ENCODE data around the gene CASZ1. TPM values are rescaled to one million over a fixed set of nuclear protein-coding genes. Genes with fewer than 3 reads are reported as not detected.

Gene CASZ1
- total and polyA plus RNA-seq, 2 donors (not counting 3 experiments of a cell fraction or from before 2014, with no cell fraction given): 1.5 to 5.2 TPM

- Histone ChIP-seq H3K9me3 (replicated peaks; ENCODE audit: control insufficient read depth, insufficient read depth, low read length) (no peaks in the 10 kb centered on the region), H3K27me3 (ENCODE audit: control insufficient read depth in 2 of 2, insufficient read depth in 2 of 2, low read length in 2 of 2) (no peaks in the 10 kb centered on the region), H3K36me3 (ENCODE audit: control insufficient read depth in 2 of 2, extremely low read depth in 1 of 2, insufficient read depth in 2 of 2, low read length in 2 of 2) (no peaks in the 10 kb centered on the region), H3K4me1 (ENCODE audit: control insufficient read depth, extremely low read depth, insufficient read depth, low read length) (no peaks in the 10 kb centered on the region), H2AFZ (ENCODE audit: low read depth, low read length) (no peak overlapping the region), H4K20me1 (replicated peaks; ENCODE audit: control insufficient read depth, extremely low read depth, insufficient read depth, low read length) (no peaks in the 10 kb centered on the region), H3K9me1 (replicated peaks; ENCODE audit: control insufficient read depth, extremely low read depth, insufficient read depth, low read length) (no peaks in the 10 kb centered on the region), H3K4me3 (replicated peaks in 1 of 3; ENCODE audit: insufficient read depth in 1 of 3, low read depth in 1 of 3, low read length in 3 of 3) (no peak overlapping the region), H3K9ac (replicated peaks; ENCODE audit: extremely low read depth, insufficient read depth, low read length) (no peak overlapping the region), H3K79me2 (ENCODE audit: control insufficient read depth, insufficient read depth, low read length) (no peaks in the 10 kb centered on the region), H3K4me2 (ENCODE audit: insufficient read depth, low read length) (no peak overlapping the region), H3K27ac (ENCODE audit: insufficient read depth, low read depth, low read length) (no peak overlapping the region)
- TF ChIP-seq GATA2 (IDR thresholded peaks at IDR 0.05; ENCODE audit: insufficient read depth, insufficient read length, low read depth, low read length): no peak
- no peak for TF ChIP-seq POLR2A (IDR thresholded peaks at IDR 0.05; ENCODE audit: low read depth, low read length)
- TF ChIP-seq EZH2 (IDR thresholded peaks at IDR 0.05; ENCODE audit: borderline replicate concordance, low read depth, low read length, severe bottlenecking): no peak
- TF ChIP-seq JUN (IDR thresholded peaks at IDR 0.05; ENCODE audit: borderline replicate concordance, insufficient read depth, insufficient read length, low read depth): no peak
- TF ChIP-seq POLR2AphosphoS5 (IDR thresholded peaks at IDR 0.05; ENCODE audit: insufficient read depth, low read depth, low read length): no peak
- TF ChIP-seq CTCF (IDR thresholded peaks at IDR 0.05; ENCODE audit: extremely low read depth in 1 of 2, insufficient read depth in 1 of 2, low read depth in 1 of 2, low read length in 2 of 2): no peak
- no peak for TF ChIP-seq MAX (IDR thresholded peaks at IDR 0.05; ENCODE audit: insufficient read depth, insufficient read length)
- TF ChIP-seq FOS (IDR thresholded peaks at IDR 0.05; ENCODE audit: borderline replicate concordance, insufficient read depth, low read length): no peak
- no peak for TF ChIP-seq MYC (IDR thresholded peaks at IDR 0.05; ENCODE audit: low read depth, low read length)
- POLR2A ChIA-PET: no interaction called here
- FAIRE-seq (no peak), DNase-seq (ENCODE audit: low read depth, low spot score) (no peak)
- dilution Hi-C loops (cut with MboI; ENCODE audit: extremely low pct_ligation_motif_present, low sequenced_read_pairs) (no loop called here), intact Hi-C loops (cut with micrococcal nuclease) (no loop called here)
- BruUV-seq (replicated peaks): no TSS peak
- CTCF ChIA-PET: no interaction called here
These were observed 50.5 kb downstream of the CASZ1 start for GRCh38 chr1:10745886-10746455.
